ENCODE measurements around the gene DCN. TPM values are rescaled to one million over a fixed set of nuclear protein-coding genes. Genes with fewer than 3 reads are reported as not detected.

The DCN gene
- total RNA-seq, 1 donor from 2014 or later: 12.5 TPM

DNA sequence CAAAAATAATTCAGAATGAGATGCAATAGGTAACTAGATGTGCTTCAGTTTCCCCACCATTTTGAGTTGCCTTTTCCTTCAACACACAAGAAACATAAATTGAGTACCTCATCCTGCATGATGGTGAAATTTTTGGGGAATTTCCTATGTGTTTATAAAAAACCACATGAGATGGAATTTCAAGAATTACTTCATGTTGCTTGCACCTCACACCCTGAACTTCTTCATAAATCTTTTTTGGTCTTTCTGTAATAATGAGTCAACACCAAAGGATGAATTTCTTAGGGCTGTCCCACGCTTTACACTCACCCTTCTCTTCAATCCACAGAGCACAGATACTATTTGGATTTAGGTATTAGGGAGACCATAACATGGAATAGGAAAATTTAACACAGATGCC lies 48.7 kb downstream of the DCN start:
- no peak for DNase-seq (ENCODE audit: low read depth)
- no peak overlapping the region for H3K4me3 ChIP-seq (ENCODE audit: low read depth, low read length)
- TF ChIP-seq CTCF (conservative IDR thresholded peaks at IDR 0.05; ENCODE audit: low read depth, low read length): no peak

DNA sequence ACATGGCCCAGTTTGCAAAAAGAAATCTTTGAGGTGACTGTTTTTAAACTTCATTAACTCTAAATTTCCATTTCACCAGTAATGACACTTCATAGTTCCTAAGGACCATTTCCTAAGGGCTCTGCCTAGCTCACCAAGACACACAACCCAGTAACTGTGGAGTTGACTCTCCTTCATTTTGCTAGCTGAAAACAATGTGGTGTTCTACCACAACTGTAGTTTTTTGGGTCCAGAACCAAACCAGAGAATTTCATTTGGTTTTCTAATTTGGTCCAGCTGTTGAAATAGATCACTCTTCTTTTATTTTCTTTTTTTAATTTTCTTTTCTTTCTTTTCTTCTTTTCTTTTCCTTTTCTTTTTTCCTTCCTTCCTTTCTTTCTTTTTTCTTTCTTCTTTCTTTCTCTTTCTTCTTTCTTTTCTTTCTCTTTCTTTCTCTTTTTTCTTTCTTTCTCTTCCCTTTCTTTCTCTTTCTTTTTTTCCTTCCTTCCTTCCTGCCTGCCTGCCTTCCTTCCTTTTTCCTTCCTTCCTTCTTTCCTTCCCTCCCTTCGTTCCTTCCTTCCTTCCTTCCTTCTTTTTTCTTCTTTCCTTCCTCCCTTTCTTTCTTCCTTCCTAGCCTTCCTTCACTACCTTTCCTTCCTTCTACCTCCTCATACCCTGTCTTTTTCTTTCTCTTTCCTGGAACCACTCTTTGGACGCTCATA lies 52.8 kb downstream of the DCN start:
- H3K4me3 ChIP-seq (ENCODE audit: low read depth, low read length): no peak overlapping the region
- TF ChIP-seq CTCF (conservative IDR thresholded peaks at IDR 0.05; ENCODE audit: low read depth, low read length): no peak
- no peak for DNase-seq (ENCODE audit: low read depth)

DNA sequence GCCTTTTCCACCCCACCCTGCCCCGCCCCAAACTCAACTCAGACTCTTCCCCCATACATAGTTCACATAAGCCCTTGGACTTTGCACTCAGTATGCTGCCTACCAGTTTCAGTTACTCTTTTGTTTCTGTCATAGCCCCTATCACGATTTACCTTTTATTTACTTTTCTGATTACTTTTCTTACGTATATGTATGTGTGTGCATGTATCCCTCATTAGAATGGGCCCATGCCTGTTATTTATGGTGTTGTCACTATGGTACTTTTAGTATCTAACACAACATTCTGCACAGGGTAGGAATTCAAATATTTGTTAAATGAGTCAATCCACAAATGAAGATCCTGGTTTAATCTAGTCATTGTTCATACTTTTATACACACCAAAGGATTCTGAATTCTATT lies 54.9 kb downstream of the DCN start:
- peak; percentile 35 for DNase-seq (ENCODE audit: low read depth)
- no peak overlapping the region for H3K4me3 ChIP-seq (ENCODE audit: low read depth, low read length)
- no peak for TF ChIP-seq CTCF (conservative IDR thresholded peaks at IDR 0.05; ENCODE audit: low read depth, low read length)

DNA sequence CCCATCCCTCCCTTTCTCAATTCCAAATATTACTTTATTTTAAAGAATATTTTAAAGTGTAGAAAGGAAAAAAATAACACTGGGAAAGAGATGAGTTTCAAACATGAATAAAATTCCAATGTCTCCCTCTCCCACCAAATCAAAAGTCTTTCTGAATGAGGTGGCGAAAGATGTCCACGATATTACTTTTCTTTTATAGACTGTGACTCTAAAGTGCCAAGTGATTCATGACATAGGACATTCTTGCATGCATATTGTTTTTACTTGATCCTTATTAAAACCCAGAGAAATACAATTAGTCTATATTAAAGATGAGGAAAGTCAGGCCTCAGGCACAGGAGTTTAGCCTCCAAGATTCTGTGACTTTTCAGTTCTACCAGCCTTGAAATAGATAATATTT lies 55.3 kb downstream of the DCN start:
- TF ChIP-seq CTCF (conservative IDR thresholded peaks at IDR 0.05; ENCODE audit: low read depth, low read length): no peak
- no peak overlapping the region for H3K4me3 ChIP-seq (ENCODE audit: low read depth, low read length)
- DNase-seq (ENCODE audit: low read depth): no peak

DNA sequence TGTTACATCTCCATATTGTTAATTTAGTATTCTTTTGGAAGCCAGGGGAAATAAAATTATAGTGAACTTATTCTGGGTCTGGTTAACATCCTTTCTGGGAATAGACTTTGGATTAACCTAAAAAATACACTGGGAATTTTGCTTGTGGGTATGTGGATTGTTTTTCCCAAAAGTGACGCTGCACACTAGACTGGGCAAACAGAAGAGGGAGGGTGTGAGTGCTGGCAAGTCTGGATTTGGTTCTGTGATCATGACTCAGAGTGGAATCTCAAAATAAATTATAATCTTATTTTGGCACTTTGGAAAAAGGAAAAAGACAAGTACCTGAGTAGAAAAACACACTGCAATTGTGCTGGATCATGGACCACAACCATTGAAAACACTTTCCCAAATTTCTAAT lies 56.1 kb downstream of the DCN start:
- no peak for DNase-seq (ENCODE audit: low read depth)
- no peak overlapping the region for H3K4me3 ChIP-seq (ENCODE audit: low read depth, low read length)
- no peak for TF ChIP-seq CTCF (conservative IDR thresholded peaks at IDR 0.05; ENCODE audit: low read depth, low read length)

GRCh38 chr12:91123236-91123916 lies 59.2 kb downstream of the DCN start:
- TF ChIP-seq CTCF (conservative IDR thresholded peaks at IDR 0.05; ENCODE audit: low read depth, low read length): no peak
- DNase-seq (ENCODE audit: low read depth): no peak
- no peak overlapping the region for H3K4me3 ChIP-seq (ENCODE audit: low read depth, low read length)

- H3K4me3 ChIP-seq (ENCODE audit: low read depth, low read length): no peak overlapping the region
- TF ChIP-seq CTCF (conservative IDR thresholded peaks at IDR 0.05; ENCODE audit: low read depth, low read length): no peak
- DNase-seq (ENCODE audit: low read depth): no peak
Measured at GRCh38 chr12:91120781-91121180, 61.8 kb downstream of the DCN start.
